Frontal cortex (tissue), 4 donors: ENCODE measurements around the gene CHD1. TPM values are rescaled to one million over a fixed set of nuclear protein-coding genes. Genes with fewer than 3 reads are reported as not detected.
A peak's percentile ranks its signal among the peaks of the same experiment; 100 is the strongest.

ENCODE experiments used
- DNase-seq, 2 donors: peaks; one replicate each; pipeline ENCODE4 v3.0.0; 2012; ENCODE audit warnings: low spot score in 2 of 2
- FAIRE-seq: peaks from 2 replicates; lab custom pipeline; 2012; peaks lifted over from hg19 to GRCh38; lab: Jason Lieb, UNC
- total RNA-seq: library from RNA; depleted of rRNA; stranded (reverse); fragments of >200 nt; gene quantifications from one replicate; pipeline ENCODE4 v1.2.3, GENCODE V29; 2014
- donor health status: control.
- donor health status: control.
- donor health status: control.

CHD1 gene
- total RNA-seq, 1 donor from 2014 or later = 63.2 TPM

DNA sequence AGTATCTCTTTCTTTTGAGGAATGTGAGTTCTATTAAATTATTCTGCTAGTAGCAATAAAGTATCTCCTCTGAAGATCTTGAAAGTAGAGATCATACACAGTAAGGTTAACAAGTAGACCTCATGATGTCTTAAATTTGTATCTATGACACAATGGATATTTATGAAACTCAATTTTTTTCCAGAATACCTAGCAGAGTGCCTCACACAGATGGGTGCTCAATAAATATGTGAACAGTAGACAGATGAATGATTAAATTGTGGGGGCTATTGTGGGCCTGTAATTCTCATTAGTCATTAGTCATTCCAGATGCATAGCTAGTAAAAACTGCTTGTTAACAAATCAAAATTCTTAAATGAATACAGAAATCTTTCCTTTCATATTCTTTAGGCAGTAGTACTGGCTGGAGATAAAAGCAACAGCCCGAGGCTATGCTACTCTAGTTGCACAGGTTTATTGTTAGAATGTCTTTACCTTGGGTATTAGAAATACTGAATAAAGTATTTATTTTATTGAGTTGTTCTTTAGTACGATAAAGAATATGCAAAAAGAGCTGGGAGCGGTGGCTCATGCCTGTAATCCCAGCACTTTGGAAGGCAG is 22.0 kb downstream of the CHD1 start:
- FAIRE-seq (no peak), DNase-seq (no peak)

GRCh38 chr5:98905857-98906688 is 22.7 kb downstream of the CHD1 start:
- DNase-seq (no peak), FAIRE-seq (peak; percentile 76)

DNA sequence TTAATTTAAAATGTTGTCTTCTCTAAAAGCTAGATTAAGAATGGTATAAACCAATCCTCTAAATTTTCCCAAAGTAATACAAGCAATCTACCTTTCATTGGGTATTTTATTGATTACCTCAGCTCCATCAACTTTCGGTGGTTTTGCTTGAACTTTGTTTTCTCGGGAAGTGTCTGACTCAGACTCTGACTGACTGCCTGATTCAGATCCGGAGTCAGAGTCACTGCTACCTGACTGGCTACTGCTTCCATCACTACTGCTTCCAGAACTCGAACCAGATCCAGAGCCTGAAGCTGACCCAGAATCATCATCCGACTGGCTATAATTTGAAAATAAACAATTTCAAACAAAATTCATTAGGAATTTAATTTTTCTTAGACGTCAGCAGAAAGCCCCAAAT is 24.0 kb downstream of the CHD1 start:
- FAIRE-seq (no peak), DNase-seq (no peak)

GRCh38 chr5:98902733-98903132 is 26.1 kb downstream of the CHD1 start:
- FAIRE-seq (no peak), DNase-seq (no peak)

GRCh38 chr5:98899456-98899855 is 29.4 kb downstream of the CHD1 start:
- FAIRE-seq = no peak
- DNase-seq = no peak

DNA sequence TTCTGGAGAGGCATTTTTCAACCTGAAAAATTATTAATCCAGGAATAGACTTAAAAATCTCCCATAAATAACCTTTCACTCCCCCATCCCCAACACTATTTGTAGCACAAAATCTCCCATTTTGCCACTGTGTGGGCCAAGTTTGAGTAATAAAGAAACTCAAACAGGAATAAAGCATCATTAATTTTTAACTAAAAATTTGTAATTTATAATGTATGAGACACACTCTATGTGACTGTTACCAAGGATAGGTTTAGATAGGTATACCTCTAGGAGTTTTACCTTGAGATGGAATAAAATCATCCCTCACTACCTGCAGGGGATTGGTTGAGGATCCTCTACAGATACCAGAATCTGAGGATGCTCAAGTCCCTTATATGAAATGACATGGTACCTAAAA is 30.1 kb downstream of the CHD1 start:
- no peak for FAIRE-seq

GRCh38 chr5:98891591-98891990 is 37.2 kb downstream of the CHD1 start:
- FAIRE-seq (no peak), DNase-seq (no peak)

More for the DNA sequence above, 30.1 kb downstream of the CHD1 start:
- DNase-seq = no peak

DNA sequence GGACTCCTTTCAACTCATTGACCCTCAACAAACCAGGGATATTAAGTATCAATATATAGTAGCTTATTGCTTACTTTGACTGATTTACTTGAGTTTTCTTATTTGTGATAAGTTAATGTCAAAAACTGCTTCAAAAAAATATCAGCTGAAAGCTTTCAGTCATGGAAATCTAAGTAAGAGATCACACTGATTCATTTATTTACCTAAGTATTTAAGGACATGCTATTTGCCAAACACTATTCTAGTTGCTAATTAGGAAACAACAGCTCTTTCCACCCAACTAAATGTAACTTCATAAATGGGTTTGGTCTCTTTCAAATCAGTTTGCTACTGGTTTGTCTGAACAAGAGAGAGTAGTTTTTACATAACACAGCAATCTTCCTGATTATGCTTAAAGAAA is 48.2 kb downstream of the CHD1 start:
- DNase-seq = no peak
- FAIRE-seq = no peak

GRCh38 chr5:98880151-98880550 is 48.7 kb downstream of the CHD1 start:
- DNase-seq (no peak), FAIRE-seq (no peak)

DNA sequence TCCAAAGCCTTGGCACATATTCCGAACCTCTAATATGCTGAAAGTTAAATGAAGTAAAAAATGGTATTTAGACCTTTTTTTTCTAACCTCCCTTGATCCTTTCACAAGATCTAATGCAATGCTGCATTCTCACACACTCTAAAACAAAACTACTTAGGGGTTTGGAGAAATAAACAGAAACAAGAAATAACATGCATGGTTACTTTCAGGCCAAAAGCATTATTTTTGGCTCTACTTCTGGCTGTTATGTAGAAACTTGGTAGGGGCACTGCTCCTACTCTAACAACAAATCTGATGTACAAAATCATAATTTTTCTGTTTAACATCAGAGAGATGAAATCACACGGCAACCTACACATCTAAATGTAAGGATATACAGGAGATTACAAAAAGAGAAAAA is 51.2 kb downstream of the CHD1 start:
- FAIRE-seq = no peak
- no peak for DNase-seq

- DNase-seq (no peak), FAIRE-seq (no peak)
These were observed 56.1 kb downstream of the CHD1 start for GRCh38 chr5:98872674-98873073.

DNA sequence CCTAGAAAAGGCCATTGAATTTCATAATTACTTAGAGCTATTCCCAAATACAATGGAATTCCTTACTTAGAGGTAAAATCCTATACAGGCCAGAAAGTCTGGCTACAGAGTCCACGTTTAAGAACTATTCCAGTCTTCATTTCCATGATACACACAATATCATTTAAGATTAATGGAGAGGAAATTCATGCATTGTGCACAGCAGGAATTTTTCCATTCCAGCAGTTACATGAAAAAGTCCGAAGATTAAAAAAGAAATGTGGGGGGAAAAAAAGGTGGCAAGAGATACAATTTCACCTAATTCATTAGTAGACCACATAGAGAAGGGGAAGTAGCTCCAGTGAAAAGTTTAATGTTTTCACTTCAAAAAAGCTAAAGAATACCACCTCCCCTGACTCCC is 63.1 kb downstream of the CHD1 start:
- FAIRE-seq (no peak), DNase-seq (no peak)

GRCh38 chr5:98847054-98847453 is 81.8 kb downstream of the CHD1 start:
- no peak for FAIRE-seq
- DNase-seq = no peak

- DNase-seq = no peak
- FAIRE-seq = no peak
These were observed 82.3 kb downstream of the CHD1 start for GRCh38 chr5:98846520-98846919.

- FAIRE-seq (no peak), DNase-seq (no peak)
These were observed 82.9 kb downstream of the CHD1 start for GRCh38 chr5:98845878-98846277.

- no peak for FAIRE-seq
- DNase-seq = no peak
These were observed 83.9 kb downstream of the CHD1 start for GRCh38 chr5:98844865-98845264.

GRCh38 chr5:98843481-98843880 is 85.3 kb downstream of the CHD1 start:
- DNase-seq (no peak), FAIRE-seq (no peak)

DNA sequence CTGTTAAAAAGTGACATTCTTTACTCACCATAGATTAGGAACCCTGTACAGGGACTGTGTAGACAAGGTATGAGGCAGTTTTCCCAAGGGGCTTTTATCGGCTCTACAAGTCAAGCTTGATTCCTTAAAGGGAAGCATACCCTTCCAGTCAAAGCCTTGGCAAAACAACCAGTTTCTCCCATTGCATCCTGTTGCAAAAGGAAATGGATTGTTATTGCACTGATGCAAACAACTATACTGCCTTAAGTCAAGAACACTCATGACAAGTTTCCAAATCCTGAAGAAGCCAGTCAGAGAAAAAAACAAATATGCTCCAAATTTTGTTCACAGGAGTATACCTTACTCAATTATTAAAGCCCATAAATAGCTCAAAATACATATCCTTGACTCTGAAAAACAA is 87.9 kb downstream of the CHD1 start:
- FAIRE-seq = no peak
- no peak for DNase-seq

- FAIRE-seq (no peak), DNase-seq (no peak)
These were observed 89.1 kb downstream of the CHD1 start for GRCh38 chr5:98839469-98840383.

GRCh38 chr5:98836175-98836574 is 92.6 kb downstream of the CHD1 start:
- FAIRE-seq = no peak
- no peak for DNase-seq
